HCT116 (cell line): ENCODE data around the gene UBE2G2. TPM values are rescaled to one million over a fixed set of nuclear protein-coding genes. Genes with fewer than 3 reads are reported as not detected.

Experiments used
- ATAC-seq: fragments of 200-7000 bp; cut with Tn5 transposase; 2 replicates; pipeline ENCODE4 v1.9.1; 2020; ENCODE audit warnings: mild to moderate bottlenecking, moderate library complexity
- BruUV-seq: library from RNA; stranded (reverse); fragments of 400-500 nt; replicated peaks from 2 replicates; lab custom pipeline; 2021; lab: Mats Ljungman, UMichigan
- CTCF ChIA-PET: fragments of 300-600 bp; sonication (Branson Sonifier 250); formaldehyde crosslinking; loops from one replicate; lab custom pipeline; 2021; ENCODE audit warnings: antibody characterized with exemption; lab: Charles Lee
- POLR2A ChIA-PET: fragments of 300-600, 350-600 bp; sonication (Branson Sonifier 250); formaldehyde crosslinking; loops from one replicate; lab custom pipeline; 2021; ENCODE audit warnings: antibody characterized with exemption; lab: Charles Lee
- RAD21 ChIA-PET, 2 experiments: fragments of 300-600 bp; sonication (Branson Sonifier 250); formaldehyde crosslinking; loops; one replicate each; lab custom pipeline; 2023; ENCODE audit warnings: low total read pairs in 2 of 2; ENCODE audit not compliant: uncharacterized antibody in 2 of 2, unreplicated experiment in 2 of 2, low non-redundant PET in 1 of 2; lab: Charles Lee
- DNase-seq: peaks from one replicate; pipeline ENCODE4 v3.0.0-alpha.2; 2010; ENCODE audit warnings: low read depth, low spot score
- H2AFZ ChIP-seq: fragments of 200-600 bp; shearing (Covaris generic), sonication (generic); 2 replicates; pipeline ENCODE4 v1.6.1; 2017; ENCODE audit warnings: low read depth, mixed run types, mixed read lengths, antibody characterized with exemption, low read length; ENCODE audit not compliant: poor library complexity, severe bottlenecking
- H3K27ac ChIP-seq: 2 replicates; pipeline ENCODE4 v1.5.1; 2012; ENCODE audit warnings: low read depth, low read length
- H3K27me3 ChIP-seq: fragments of 200-600 bp; sonication (generic); 2 replicates; pipeline ENCODE4 v1.6.1; 2016; ENCODE audit warnings: mixed run types, low read length, mixed read lengths; ENCODE audit not compliant: insufficient read depth
- H3K36me3 ChIP-seq, 2 experiments: fragments of 200-500 bp in 1 of 2; fragments of 200-600 bp in 1 of 2; sonication (Bioruptor generic) in 1 of 2; sonication (generic) in 1 of 2; 2 replicates each; pipeline versions ENCODE4 v1.5.1 to v1.6.1; 2014 to 2016; ENCODE audit warnings: low read length in 2 of 2, inconsistent platforms in 1 of 2, mixed read lengths in 1 of 2, mixed run types in 1 of 2; ENCODE audit not compliant: insufficient read depth in 2 of 2, control insufficient read depth in 1 of 2
- H3K4me1 ChIP-seq, 2 experiments: fragments of 200-600 bp in 1 of 2; sonication (generic) in 1 of 2; 2 replicates each; pipeline versions ENCODE4 v1.5.1 to v1.6.1; 2012 to 2017; ENCODE audit warnings: low read length in 2 of 2, inconsistent platforms in 1 of 2, mild to moderate bottlenecking in 1 of 2, mixed read lengths in 1 of 2, mixed run types in 1 of 2, moderate library complexity in 1 of 2; ENCODE audit not compliant: insufficient read depth in 2 of 2, control insufficient read depth in 1 of 2
- H3K4me2 ChIP-seq: fragments of 200-600 bp; sonication (generic); 2 replicates; pipeline ENCODE4 v1.6.1; 2017; ENCODE audit warnings: mixed run types, low read length, mixed read lengths
- H3K4me3 ChIP-seq, 2 experiments: fragments of 200-600 bp in 1 of 2; sonication (generic) in 1 of 2; replicated peaks in 1 of 2; 2 replicates each; pipeline ENCODE4 v1.5.1; 2011 to 2016; ENCODE audit warnings: low read length in 2 of 2, control low read depth in 1 of 2, low read depth in 1 of 2, mild to moderate bottlenecking in 1 of 2, mixed read lengths in 1 of 2, mixed run types in 1 of 2
- H3K79me2 ChIP-seq: fragments of 200-600 bp; sonication (generic); 2 replicates; pipeline ENCODE4 v1.6.1; 2017; ENCODE audit warnings: mild to moderate bottlenecking, mixed run types, low read length, moderate library complexity, mixed read lengths; ENCODE audit not compliant: insufficient read depth
- H3K9ac ChIP-seq: fragments of 200-600 bp; sonication (generic); 2 replicates; pipeline ENCODE4 v1.6.1; 2016; ENCODE audit warnings: low read length, mixed read lengths
- H3K9me2 ChIP-seq: fragments of 200-600 bp; sonication (generic), shearing (Covaris generic); 2 replicates; pipeline ENCODE4 v1.6.1; 2017; ENCODE audit warnings: mixed run types, mild to moderate bottlenecking, moderate library complexity; ENCODE audit not compliant: insufficient read depth
- H3K9me3 ChIP-seq, 2 experiments: fragments of 200-500 bp in 1 of 2; fragments of 200-600 bp in 1 of 2; sonication (Bioruptor generic) in 1 of 2; sonication (generic) in 1 of 2; 2 replicates each; pipeline ENCODE4 v1.6.1; 2014 to 2017; ENCODE audit warnings: low read length in 2 of 2, mixed read lengths in 2 of 2, inconsistent platforms in 1 of 2, low read depth in 1 of 2, mild to moderate bottlenecking in 1 of 2, mixed run types in 1 of 2, moderate library complexity in 1 of 2; ENCODE audit not compliant: control insufficient read depth in 1 of 2, insufficient read depth in 1 of 2
- H4K20me1 ChIP-seq: fragments of 200-600 bp; sonication (generic), shearing (Covaris generic); 2 replicates; pipeline ENCODE4 v1.6.1; 2017; ENCODE audit warnings: mixed run types, mild to moderate bottlenecking, moderate library complexity; ENCODE audit not compliant: insufficient read depth
- ATF3 ChIP-seq: IDR thresholded peaks from 2 replicates; pipeline ENCODE4 v1.6.1; 2012
- CEBPB ChIP-seq: IDR thresholded peaks from 2 replicates; pipeline ENCODE4 v1.6.1; 2012; ENCODE audit warnings: low read depth
- EGR1 ChIP-seq: IDR thresholded peaks from 2 replicates; pipeline ENCODE4 v1.6.1; 2012; ENCODE audit warnings: low read depth
- EZH2phosphoT487 ChIP-seq: fragments of 200-600 bp; IDR thresholded peaks from 2 replicates; pipeline ENCODE4 v1.6.1; 2018; ENCODE audit warnings: antibody characterized with exemption, borderline replicate concordance
- POLR2A ChIP-seq: IDR thresholded peaks from 2 replicates; pipeline ENCODE4 v1.7.0; 2011; ENCODE audit warnings: borderline replicate concordance; ENCODE audit not compliant: insufficient read depth, insufficient read length; ENCODE audit errors: extremely low read depth
- POLR2AphosphoS5 ChIP-seq: IDR thresholded peaks from 2 replicates; pipeline ENCODE4 v1.6.1; 2011; ENCODE audit warnings: mild to moderate bottlenecking, low read depth, low read length, moderate library complexity
- SIN3A ChIP-seq: IDR thresholded peaks from 2 replicates; pipeline ENCODE4 v1.6.1; 2012; ENCODE audit warnings: low read depth
- SRF ChIP-seq: IDR thresholded peaks from 2 replicates; pipeline ENCODE4 v1.6.1; 2012; ENCODE audit warnings: low read depth
- ZFX ChIP-seq: fragments of 450-650 bp; IDR thresholded peaks from 2 replicates; pipeline ENCODE4 v1.6.1; 2017
- intact Hi-C: fragments of 100-400 bp; cut with micrococcal nuclease; formaldehyde crosslinking; loops from 2 replicates; pipeline ENCODE4 v1.10.0; 2022
- total RNA-seq: library from RNA; stranded (reverse); gene quantifications from one replicate; pipeline ENCODE4 v1.2.1, GENCODE V29; 2021; ENCODE audit not compliant: unreplicated experiment
- TF ChIP-seq, protein P1 (sequence below): IDR thresholded peaks from 2 replicates; pipeline ENCODE4 v1.6.1; 2011; ENCODE audit warnings: mild to moderate bottlenecking, low read length, moderate library complexity; ENCODE audit not compliant: insufficient replicate concordance; ENCODE audit errors: extremely low read depth
- TF ChIP-seq, protein P2 (sequence below), 3 experiments: fragments of 200-600 bp in 1 of 3; sonication (generic) in 1 of 3; IDR thresholded peaks in 2 of 3; conservative IDR thresholded peaks in 1 of 3; 2 replicates each; pipeline ENCODE4 v1.5.1; 2012 to 2017; ENCODE audit warnings: low read depth in 2 of 3, low read length in 2 of 3, antibody characterized with exemption in 1 of 3, borderline replicate concordance in 1 of 3, control low read depth in 1 of 3, mild to moderate bottlenecking in 1 of 3, mixed read lengths in 1 of 3, mixed run types in 1 of 3, moderate library complexity in 1 of 3; ENCODE audit not compliant: insufficient read depth in 1 of 3

The UBE2G2 gene
- total RNA-seq, 1 experiment from 2014 or later = 86.5 TPM

DNA sequence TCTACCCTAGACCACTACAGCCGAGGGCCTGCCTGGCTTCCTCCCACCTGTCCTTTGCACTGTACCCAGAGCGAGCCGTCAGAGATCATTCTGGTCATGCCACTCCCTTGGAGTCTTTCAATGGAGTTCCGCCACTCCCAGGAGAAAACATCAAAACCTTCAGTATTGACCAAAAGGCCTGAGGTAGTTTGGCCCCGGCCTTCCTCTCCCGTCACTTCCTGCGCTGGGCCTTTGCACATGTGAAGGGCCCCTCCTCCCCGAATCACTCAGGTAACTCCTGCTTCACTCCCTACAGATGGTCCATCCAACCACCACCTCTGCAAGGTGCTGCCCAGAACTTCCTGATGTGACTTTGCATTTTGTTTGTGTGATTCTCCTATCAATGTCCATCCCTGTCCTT is 26.6 kb downstream of the UBE2G2 start (continued):
- TF ChIP-seq, protein P1, sequence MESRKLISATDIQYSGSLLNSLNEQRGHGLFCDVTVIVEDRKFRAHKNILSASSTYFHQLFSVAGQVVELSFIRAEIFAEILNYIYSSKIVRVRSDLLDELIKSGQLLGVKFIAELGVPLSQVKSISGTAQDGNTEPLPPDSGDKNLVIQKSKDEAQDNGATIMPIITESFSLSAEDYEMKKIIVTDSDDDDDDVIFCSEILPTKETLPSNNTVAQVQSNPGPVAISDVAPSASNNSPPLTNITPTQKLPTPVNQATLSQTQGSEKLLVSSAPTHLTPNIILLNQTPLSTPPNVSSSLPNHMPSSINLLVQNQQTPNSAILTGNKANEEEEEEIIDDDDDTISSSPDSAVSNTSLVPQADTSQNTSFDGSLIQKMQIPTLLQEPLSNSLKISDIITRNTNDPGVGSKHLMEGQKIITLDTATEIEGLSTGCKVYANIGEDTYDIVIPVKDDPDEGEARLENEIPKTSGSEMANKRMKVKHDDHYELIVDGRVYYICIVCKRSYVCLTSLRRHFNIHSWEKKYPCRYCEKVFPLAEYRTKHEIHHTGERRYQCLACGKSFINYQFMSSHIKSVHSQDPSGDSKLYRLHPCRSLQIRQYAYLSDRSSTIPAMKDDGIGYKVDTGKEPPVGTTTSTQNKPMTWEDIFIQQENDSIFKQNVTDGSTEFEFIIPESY = no peak
- TF ChIP-seq EGR1 = no peak
- no peak for TF ChIP-seq EZH2phosphoT487

- peaks cover 4% of the 10 kb centered on the region in 2 experiments for H3K4me1 ChIP-seq
- H3K36me3 ChIP-seq = peaks cover 39 to 50% of the 10 kb centered on the region in 2 experiments
- H3K9ac ChIP-seq = no peak overlapping the region
- H3K9me3 ChIP-seq = no peaks in the 10 kb centered on the region
- no peak for DNase-seq
- POLR2A ChIA-PET = no interaction called here
- TF ChIP-seq SIN3A (no peak), POLR2A (no peak), EZH2phosphoT487 (no peak), ATF3 (no peak), CEBPB (no peak), ZFX (no peak), POLR2AphosphoS5 (no peak), SRF (no peak)
- TF ChIP-seq, protein P1 = no peak
- TF ChIP-seq, protein P2, sequence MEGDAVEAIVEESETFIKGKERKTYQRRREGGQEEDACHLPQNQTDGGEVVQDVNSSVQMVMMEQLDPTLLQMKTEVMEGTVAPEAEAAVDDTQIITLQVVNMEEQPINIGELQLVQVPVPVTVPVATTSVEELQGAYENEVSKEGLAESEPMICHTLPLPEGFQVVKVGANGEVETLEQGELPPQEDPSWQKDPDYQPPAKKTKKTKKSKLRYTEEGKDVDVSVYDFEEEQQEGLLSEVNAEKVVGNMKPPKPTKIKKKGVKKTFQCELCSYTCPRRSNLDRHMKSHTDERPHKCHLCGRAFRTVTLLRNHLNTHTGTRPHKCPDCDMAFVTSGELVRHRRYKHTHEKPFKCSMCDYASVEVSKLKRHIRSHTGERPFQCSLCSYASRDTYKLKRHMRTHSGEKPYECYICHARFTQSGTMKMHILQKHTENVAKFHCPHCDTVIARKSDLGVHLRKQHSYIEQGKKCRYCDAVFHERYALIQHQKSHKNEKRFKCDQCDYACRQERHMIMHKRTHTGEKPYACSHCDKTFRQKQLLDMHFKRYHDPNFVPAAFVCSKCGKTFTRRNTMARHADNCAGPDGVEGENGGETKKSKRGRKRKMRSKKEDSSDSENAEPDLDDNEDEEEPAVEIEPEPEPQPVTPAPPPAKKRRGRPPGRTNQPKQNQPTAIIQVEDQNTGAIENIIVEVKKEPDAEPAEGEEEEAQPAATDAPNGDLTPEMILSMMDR (IDR thresholded peaks at IDR 0.05 in 2 of 3, conservative IDR thresholded peaks at IDR 0.05 in 1 of 3; ENCODE audit: borderline replicate concordance in 1 of 3, insufficient read depth in 1 of 3, low read depth in 2 of 3, low read length in 2 of 3) = no peak
- TF ChIP-seq, all 23 proteins: peak for 0
- Histone ChIP-seq H3K9me2 (no peaks in the 10 kb centered on the region), H3K79me2 (peaks cover 45% of the 10 kb centered on the region), H3K27me3 (no peaks in the 10 kb centered on the region), H3K4me2 (no peak overlapping the region), H4K20me1 (no peaks in the 10 kb centered on the region), H2AFZ (no peak overlapping the region), H3K4me3 (no peak overlapping the region), H3K27ac (no peak overlapping the region)
- intact Hi-C loops = no loop called here
- CTCF ChIA-PET = no interaction called here
- no peak for ATAC-seq
- BruUV-seq = no TSS peak
- RAD21 ChIA-PET = no interaction called here
Observed at GRCh38 chr21:44773291-44773932, 28.2 kb downstream of the UBE2G2 start.
